ENCODE data around the gene SPTBN4. TPM values are rescaled to one million over a fixed set of nuclear protein-coding genes. Genes with fewer than 3 reads are reported as not detected.

SPTBN4 gene
- total and polyA plus RNA-seq, 2 of the 4 experiments (the other 2 are of a cell fraction) = 0.72 to 0.91 TPM

DNA sequence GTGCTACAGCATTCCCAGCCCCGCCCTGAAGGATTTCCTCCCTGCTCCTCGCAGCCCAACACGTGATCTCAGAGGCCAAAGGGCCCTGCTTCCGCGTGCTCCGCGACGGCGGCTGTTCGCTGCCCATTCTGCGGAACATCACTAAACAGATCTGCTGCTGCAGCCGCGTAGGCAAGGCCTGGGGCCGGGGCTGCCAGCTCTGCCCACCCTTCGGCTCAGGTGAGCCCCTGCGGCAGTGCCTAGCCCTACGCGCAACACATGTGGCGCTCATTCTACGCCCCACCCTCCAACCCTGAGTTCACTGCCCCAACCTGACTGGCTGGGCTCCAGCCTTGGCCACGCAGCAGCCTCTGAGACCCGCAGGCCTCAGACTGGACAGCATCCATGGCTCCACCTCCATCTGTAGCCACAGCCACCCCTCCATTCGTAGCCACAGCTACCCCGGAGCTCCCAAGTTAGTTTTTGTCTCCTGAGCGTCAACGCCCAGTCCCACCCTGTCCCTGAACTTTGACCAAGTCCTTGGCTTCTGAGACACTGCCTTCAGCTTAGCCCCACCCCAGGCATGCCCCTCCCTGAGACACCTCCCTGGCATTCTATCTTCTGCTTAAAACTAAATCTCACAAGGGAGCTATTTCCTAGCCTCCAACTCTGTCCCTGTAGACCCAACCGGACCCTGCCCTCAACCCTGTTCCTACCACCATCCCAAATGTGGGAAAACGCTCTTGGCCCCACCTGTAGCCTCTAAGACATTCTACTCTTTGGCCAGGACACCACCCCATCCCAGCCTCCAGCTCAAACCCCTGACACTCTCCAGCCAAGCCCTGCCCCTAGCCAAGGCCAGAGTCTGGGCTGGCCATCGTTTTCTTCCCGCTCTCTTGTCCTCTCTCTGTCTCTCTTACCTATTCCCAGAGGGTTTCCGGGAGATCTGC is 140.8 kb downstream of the SPTBN4 start:
- intact Hi-C loops (cut with micrococcal nuclease) = no loop called here
- POLR2A ChIA-PET (ENCODE audit: unreplicated experiment) = no interaction called here
- TF ChIP-seq NFE2L2 (IDR thresholded peaks at IDR 0.05; ENCODE audit: low read depth, low read length) = no peak
- TF ChIP-seq, protein P1, sequence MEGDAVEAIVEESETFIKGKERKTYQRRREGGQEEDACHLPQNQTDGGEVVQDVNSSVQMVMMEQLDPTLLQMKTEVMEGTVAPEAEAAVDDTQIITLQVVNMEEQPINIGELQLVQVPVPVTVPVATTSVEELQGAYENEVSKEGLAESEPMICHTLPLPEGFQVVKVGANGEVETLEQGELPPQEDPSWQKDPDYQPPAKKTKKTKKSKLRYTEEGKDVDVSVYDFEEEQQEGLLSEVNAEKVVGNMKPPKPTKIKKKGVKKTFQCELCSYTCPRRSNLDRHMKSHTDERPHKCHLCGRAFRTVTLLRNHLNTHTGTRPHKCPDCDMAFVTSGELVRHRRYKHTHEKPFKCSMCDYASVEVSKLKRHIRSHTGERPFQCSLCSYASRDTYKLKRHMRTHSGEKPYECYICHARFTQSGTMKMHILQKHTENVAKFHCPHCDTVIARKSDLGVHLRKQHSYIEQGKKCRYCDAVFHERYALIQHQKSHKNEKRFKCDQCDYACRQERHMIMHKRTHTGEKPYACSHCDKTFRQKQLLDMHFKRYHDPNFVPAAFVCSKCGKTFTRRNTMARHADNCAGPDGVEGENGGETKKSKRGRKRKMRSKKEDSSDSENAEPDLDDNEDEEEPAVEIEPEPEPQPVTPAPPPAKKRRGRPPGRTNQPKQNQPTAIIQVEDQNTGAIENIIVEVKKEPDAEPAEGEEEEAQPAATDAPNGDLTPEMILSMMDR (conservative IDR thresholded peaks at IDR 0.05; ENCODE audit: low read depth, low read length) = no peak
- TF ChIP-seq MAZ (IDR thresholded peaks at IDR 0.05; ENCODE audit: borderline replicate concordance, low read depth, low read length) = no peak
- no peak for TF ChIP-seq CHD1 (IDR thresholded peaks at IDR 0.05; ENCODE audit: low read depth, low read length)
- TF ChIP-seq RAD21 (IDR thresholded peaks at IDR 0.05; ENCODE audit: low read length) = no peak
- no peak for TF ChIP-seq BHLHE40 (IDR thresholded peaks at IDR 0.05; ENCODE audit: low read depth, low read length)
- TF ChIP-seq, protein P2, sequence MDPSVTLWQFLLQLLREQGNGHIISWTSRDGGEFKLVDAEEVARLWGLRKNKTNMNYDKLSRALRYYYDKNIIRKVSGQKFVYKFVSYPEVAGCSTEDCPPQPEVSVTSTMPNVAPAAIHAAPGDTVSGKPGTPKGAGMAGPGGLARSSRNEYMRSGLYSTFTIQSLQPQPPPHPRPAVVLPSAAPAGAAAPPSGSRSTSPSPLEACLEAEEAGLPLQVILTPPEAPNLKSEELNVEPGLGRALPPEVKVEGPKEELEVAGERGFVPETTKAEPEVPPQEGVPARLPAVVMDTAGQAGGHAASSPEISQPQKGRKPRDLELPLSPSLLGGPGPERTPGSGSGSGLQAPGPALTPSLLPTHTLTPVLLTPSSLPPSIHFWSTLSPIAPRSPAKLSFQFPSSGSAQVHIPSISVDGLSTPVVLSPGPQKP (IDR thresholded peaks at IDR 0.05; ENCODE audit: borderline replicate concordance, low read depth, low read length) = no peak
- no peak for TF ChIP-seq RCOR1 (IDR thresholded peaks at IDR 0.05; ENCODE audit: insufficient replicate concordance, low read length)
- TF ChIP-seq POLR2A (IDR thresholded peaks at IDR 0.05; ENCODE audit: low read depth, low read length) = no peak
- no peak for TF ChIP-seq CEBPB (IDR thresholded peaks at IDR 0.05; ENCODE audit: low read depth, low read length)
- TF ChIP-seq, protein P3, sequence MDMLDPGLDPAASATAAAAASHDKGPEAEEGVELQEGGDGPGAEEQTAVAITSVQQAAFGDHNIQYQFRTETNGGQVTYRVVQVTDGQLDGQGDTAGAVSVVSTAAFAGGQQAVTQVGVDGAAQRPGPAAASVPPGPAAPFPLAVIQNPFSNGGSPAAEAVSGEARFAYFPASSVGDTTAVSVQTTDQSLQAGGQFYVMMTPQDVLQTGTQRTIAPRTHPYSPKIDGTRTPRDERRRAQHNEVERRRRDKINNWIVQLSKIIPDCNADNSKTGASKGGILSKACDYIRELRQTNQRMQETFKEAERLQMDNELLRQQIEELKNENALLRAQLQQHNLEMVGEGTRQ (IDR thresholded peaks at IDR 0.05; ENCODE audit: low read depth, low read length) = no peak
- TF ChIP-seq MXI1 (IDR thresholded peaks at IDR 0.05; ENCODE audit: borderline replicate concordance, low read depth, low read length) = no peak
- no peak for TF ChIP-seq RFX5 (IDR thresholded peaks at IDR 0.05; ENCODE audit: low read depth, low read length)
- no peak for TF ChIP-seq SMC3 (IDR thresholded peaks at IDR 0.05; ENCODE audit: low read depth, low read length)

More for the DNA sequence above, 140.8 kb downstream of the SPTBN4 start:
- no peak overlapping the region for H3K23ac ChIP-seq (ENCODE audit: low read depth, low read length)
- dilution Hi-C loops (cut with HindIII; ENCODE audit: low sequenced_read_pairs, unreplicated experiment) (no loop called here), in situ Hi-C loops (cut with MboI; ENCODE audit: low sequenced_read_pairs) (loop anchor here (10.0 kb wide), 1 partner anchor 303 kb away; no protein-coding TSS in a partner anchor)
- peak overlapping the region; percentile 49 for H2AK9ac ChIP-seq (replicated peaks; ENCODE audit: low read depth, low read length, poor library complexity)
- 91% methylated on average over 27 of the region's 31 CpGs; no CpG with 5 or more reads in 1 of the 2 experiments for WGBS, 2 experiments (ENCODE audit: extremely low coverage in 2 of 2, insufficient read length in 1 of 2)
- no peak overlapping the region for H3K27ac ChIP-seq (ENCODE audit: insufficient read depth, low read length)
- DNase-seq (no peak), ATAC-seq (ENCODE audit: low read depth) (no peak)
- peaks cover 18% of the 10 kb centered on the region for H3K4me1 ChIP-seq (ENCODE audit: control insufficient read depth, insufficient read depth, low read length)
- no peak overlapping the region for H3K9ac ChIP-seq (ENCODE audit: low read depth, low read length)
- H4K20me1 ChIP-seq (ENCODE audit: insufficient read depth, low read length) = no peaks in the 10 kb centered on the region
- no peak overlapping the region for H2BK20ac ChIP-seq (ENCODE audit: low read depth, low read length)
- no peak overlapping the region for H2BK120ac ChIP-seq (ENCODE audit: low read depth, low read length)
- no peak overlapping the region for H3K18ac ChIP-seq (ENCODE audit: low read depth, low read length)
- no peak overlapping the region for H4K5ac ChIP-seq (ENCODE audit: low read depth, low read length)
- peaks cover 22% of the 10 kb centered on the region; the same call in 1 of the 2 replicates for H3K36me3 ChIP-seq (ENCODE audit: control insufficient read depth, insufficient read depth, low read length)
- H2AK5ac ChIP-seq (ENCODE audit: low read depth, low read length) = no peak overlapping the region
- no peak overlapping the region for H3K4ac ChIP-seq (ENCODE audit: low read depth, low read length)
- H4K8ac ChIP-seq (ENCODE audit: low read depth in 2 of 2, low read length in 2 of 2) = no peak overlapping the region
- no TSS peak for BruUV-seq (replicated peaks)
- H2AFZ ChIP-seq (replicated peaks; ENCODE audit: low read length, poor library complexity) = no peak overlapping the region
- no peak overlapping the region for H3K56ac ChIP-seq (ENCODE audit: extremely low read depth, insufficient read depth, low read length)
- H3K4me2 ChIP-seq (ENCODE audit: low read depth, low read length) = no peak overlapping the region
- no peaks in the 10 kb centered on the region for H3K9me3 ChIP-seq (ENCODE audit: control insufficient read depth, insufficient read depth, low read length)
- peaks cover 18% of the 10 kb centered on the region for H3K9me1 ChIP-seq (ENCODE audit: insufficient read depth, low read length)
- H3K14ac ChIP-seq (replicated peaks; ENCODE audit: low read depth, low read length) = no peak overlapping the region
- no peak overlapping the region for H4K91ac ChIP-seq (ENCODE audit: insufficient read depth, low read depth, low read length)
- H3K27me3 ChIP-seq (ENCODE audit: control insufficient read depth, insufficient read depth, low read length) = no peaks in the 10 kb centered on the region
- H2BK15ac ChIP-seq (ENCODE audit: low read depth, low read length) = no peak overlapping the region
- H3K79me1 ChIP-seq (ENCODE audit: low read depth in 1 of 2, low read length in 2 of 2) = peaks cover 0 to 14% of the 10 kb centered on the region in 2 experiments; a peak in 1 of 4 replicates
- no peak overlapping the region for H2BK5ac ChIP-seq (ENCODE audit: low read depth, low read length, poor library complexity, severe bottlenecking)
- CTCF ChIA-PET = no interaction called here
- H3K4me3 ChIP-seq (ENCODE audit: insufficient read depth, low read depth, low read length) = no peak overlapping the region
